Retina (tissue), 1 donor: Measurements from ENCODE around the gene C1orf210.

Source experiments
- DNase-seq: peaks from one replicate; pipeline ENCODE4 v3.0.0-alpha.2; 2016

C1orf210 gene

DNA sequence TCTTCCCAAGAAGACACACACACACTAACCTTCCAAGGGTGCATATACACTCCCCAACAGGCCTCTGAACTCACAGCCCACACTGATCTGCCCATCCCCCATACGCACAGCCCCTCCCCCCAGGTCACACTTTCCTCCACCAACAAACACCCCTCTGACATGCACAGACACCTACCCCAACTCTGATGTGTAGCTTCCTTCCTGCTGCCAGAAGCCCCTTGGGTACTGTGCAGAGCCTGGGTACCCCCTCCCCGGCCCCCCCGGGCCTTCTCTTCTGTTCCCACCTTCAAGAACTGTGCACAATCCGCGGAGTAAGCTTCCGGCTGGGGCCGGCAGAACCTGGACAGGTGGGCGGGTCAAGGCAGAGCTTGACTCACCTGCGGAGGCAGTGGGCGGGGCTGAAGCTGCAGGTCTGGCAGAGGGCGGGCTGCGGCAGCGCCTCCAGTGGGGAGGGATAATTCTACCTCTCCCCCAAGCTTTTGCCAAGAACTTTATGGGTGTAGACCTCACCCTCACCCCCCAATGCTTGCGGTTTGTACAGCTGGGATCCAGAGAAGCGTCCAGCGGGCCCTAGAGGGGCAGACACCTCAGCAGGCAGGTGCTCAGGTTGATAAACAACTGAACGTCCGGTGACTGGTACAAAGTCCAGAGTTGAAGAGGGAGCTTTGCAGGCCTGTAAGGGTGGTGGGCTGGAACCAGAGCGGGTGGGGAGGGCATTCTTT is at the start of gene C1orf210:
Gene C1orf210, minus strand, starts transcription at position 313 of the 722 bp plus-strand sequence. CDS start 2,311 bp downstream, outside the sequence.
- no peak for DNase-seq

DNA sequence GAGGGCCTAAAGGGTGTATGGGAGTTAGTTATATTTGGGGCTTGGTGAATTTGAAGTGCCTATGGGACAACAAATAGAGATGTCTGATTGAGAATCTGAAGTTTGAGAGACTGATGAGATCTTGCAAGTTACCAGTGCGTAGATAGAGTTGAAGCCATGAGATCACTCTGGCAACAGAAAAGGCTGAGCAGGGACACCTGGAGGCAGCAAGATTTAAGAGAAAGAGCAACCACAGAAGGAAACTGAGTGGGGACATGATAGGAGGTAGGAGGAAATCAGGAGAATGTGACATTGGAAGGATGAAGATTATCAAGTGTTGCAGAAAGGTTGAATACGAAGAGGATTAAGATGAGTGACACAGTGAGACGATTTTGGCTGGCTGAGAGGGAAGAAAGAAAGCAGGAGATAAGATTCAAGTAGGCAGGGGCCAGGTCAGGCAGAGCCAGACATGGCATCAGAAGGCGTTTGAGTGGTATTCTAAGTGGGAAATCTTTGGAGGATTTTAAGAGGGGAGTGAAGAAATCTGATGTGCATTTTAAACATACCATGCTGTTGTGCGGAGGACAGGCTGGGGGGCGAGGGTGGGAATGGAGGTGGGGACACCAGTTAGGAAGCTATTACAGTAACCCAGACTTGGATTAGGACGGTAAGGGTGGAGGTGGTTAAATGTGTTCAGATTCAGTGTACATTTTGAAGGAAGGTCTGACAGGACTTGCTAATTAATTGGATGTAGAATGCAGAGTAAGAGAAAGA is 49.2 kb upstream of the C1orf210 start:
- DNase-seq = no peak

DNA sequence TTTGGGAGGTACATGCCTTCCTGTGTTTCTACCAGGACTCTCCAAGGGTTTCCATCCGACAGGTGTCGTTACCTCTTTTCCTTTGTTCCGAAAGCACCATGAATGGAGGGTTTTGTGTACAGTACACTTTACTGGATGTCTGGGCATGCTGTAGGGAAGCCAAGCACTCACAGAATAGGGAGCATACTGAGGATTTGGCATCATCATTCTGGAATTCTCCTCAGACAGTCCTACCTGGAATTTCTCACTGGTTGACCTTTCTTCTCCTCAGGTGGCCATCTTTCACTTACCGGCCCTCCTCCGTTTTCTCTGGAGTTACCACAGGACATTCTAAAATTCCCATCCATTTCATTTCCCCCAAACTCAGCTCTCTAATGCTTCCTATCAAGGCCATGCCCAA is 46.3 kb upstream of the C1orf210 start:
- DNase-seq = no peak

DNA sequence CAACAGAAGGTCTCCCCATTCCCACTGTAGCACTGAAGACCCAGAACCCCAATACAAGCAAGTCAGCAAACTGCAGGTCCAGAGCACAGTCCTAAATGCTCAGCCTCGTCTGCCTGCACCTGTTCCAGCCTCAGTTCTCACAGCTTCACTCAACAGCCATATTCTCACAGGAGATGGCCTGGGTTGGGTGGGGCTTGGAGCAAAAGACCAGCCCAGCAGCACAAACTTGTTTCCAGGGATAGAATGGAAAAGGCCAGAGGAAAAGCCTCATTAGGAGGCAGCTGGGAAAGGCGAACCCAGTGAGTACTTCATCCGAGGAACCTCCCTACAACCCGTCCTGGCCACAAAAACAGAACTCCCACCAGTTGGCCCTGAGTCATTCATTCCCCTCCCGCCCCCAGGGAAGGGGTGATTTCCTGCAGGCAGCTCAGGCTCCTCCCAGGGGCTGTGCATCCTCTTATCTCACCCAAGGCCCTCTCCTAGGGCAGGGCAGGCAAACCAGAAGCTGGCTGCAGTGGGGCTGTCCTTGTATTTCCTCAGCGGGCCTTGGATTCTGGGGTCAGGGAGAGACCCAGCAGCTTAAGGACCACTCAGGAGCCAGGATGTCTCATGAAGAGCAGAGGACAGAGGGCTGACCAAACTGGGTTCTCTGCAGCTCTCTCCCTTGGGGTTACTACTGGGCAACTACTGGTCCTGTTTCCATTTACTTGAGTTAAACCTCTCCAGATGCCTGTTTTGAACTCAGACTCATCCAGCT is 44.8 kb upstream of the C1orf210 start:
- DNase-seq = no peak

DNA sequence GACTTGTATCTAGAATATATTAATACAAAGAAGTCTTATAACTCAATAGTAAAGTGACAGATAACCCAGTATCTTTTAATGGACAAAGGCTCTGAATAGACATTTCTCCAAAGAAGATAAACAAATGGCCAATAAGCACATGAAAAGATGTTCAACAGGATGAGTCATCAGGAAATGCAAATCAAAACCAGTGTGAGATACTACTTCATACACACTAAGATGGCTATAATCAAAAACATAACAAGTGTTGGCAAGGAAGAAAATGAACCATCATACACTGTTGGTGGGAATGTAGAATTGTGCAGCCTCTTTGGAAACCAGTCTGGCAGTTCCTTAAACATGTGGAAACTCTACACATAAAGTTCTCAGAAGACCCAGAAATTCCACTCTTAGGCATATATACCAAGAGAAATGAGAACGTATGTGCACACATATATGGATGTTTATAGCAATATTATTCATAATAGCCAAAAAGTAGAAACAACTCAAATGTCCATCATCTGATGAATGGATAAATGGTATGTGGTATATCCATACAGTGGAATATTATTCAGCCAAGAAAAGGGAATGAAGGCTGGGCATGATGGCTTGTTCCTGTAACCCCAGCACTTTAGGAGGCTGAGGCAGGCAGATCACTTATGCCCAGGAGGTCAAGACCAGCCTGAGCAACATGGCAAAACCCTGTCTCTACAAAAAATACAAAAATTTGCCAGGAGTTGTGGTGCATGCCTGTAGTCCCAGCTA is 42.3 kb upstream of the C1orf210 start:
- no peak for DNase-seq

DNA sequence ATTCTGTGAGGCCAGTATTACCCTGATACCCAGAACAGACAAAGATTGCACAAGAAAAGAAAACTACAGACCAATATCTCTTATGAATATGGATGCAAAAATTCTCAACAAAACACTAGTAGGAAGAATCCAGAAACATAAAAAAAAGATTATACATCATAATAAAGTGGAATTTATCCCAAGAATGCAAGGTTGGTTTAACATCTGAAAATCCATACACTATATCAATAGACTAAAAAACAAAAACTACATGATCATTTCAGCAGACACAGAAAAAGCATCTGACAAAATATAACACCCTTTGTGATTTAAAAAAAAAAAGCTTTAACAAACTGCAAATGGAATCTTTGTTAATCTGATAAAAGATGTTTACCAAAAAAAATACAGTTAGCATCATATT is 40.0 kb upstream of the C1orf210 start:
- DNase-seq = no peak

DNA sequence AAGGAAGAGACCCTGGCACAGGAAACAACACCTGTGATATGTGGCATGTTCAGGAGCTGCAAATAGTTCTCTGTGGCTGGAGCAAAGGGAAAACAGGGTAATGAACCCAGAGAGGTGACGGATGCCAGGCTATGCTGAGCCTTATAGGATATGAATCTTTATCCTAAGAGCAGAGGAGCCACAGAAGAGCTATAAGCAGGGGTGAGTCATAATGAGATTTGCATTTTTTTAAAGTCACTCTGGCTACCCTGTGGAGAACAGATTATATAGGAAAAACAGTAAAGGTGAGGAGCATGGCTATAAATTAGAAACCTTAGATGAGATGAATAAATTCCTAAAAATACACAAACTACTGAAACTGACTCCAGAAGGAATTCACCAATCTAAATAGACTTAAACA is 39.4 kb upstream of the C1orf210 start:
- DNase-seq = no peak

DNA sequence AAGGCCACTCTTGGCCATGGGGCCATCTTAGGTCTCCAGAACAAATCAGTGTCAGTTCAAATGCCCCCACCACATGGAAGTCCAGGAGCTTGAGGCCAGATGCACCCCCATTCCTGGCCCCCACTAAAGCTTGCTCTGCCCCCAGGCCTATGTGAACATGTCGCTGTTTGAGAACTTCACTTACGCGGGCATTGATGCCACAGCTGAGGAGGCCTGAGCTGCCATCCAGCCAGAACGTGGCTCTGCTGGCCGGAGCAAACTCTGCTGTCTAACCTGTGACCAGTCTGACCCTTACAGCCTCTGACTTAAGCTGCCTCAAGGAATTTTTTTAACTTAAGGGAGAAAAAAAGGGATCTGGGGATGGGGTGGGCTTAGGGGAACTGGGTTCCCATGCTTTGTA is 37.1 kb upstream of the C1orf210 start:
- no peak for DNase-seq

DNA sequence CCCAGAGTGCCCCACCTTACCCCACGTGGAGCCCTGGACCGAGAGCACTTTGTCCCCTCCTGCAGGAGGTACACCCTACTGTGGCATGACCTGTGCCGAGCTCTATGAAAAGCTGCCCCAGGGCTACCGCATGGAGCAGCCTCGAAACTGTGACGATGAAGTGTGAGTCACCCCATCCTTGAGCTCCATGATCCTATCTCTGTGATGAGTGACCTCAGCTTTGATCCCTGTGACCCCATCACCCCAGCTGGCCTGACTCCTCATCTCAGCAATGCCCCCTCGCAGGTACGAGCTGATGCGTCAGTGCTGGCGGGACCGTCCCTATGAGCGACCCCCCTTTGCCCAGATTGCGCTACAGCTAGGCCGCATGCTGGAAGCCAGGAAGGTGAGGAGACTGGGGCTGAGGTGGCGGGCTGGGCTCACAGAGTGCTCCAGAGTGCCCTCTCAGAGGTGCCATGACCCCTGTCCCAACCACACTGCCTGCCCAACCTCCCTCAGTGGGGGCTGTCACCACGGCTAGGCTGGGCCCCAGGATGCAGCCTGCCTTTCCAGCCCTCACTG is 36.0 kb upstream of the C1orf210 start:
- DNase-seq = no peak

DNA sequence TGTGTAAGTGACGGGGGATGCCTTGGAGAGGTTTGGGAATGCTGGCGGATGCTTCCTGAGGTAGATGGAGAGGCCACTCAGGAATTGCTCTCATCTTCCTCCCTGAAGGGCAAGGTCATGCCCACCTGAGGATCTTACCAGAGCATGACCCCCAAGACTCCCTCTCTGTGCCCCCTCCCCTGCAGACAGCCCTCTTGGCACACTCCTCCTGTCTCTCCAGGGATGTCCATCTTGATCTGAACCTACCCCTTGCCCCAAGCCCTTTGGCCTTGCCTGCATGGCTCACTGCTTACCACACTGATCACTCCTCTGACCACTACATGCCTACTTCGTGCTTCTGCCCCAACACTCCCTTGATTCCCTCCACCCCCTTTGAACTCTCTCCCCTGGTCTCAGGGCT is 34.4 kb upstream of the C1orf210 start:
- no peak for DNase-seq

DNA sequence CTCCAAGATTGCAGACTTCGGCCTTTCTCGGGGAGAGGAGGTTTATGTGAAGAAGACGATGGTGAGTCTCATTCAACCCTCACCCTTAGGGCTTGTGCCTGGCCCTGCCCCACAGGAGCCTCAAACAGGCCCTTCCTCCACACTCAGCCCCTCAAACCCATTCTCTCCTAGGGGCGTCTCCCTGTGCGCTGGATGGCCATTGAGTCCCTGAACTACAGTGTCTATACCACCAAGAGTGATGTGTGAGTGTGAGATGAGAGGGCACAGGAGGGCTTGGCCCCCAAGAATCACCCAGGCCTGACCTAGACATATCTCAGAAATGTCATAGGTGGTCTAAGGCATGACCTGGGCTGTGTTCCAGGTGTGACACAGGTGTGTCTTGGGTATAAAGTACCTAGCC is 33.9 kb upstream of the C1orf210 start:
- no peak for DNase-seq

DNA sequence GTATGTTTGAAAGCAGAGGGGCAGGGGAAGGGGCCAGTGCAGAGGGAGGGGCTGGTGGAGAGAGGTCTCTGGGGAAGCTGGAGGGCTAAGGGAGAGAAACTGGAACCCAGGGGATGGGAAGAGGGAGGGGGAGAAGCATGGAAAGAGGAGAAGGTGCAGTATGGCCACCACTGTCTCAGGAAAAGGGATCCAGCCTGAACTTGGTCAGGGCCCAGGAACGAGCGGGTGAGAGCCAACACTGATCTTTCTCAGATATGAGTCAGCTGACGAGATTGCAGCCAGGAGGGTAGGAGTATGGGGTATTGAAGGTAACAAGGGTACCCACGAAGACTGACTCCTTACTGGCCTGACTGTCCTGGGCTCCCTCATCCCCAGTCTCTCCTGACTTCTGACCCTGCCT is 33.5 kb upstream of the C1orf210 start:
- no peak for DNase-seq

DNA sequence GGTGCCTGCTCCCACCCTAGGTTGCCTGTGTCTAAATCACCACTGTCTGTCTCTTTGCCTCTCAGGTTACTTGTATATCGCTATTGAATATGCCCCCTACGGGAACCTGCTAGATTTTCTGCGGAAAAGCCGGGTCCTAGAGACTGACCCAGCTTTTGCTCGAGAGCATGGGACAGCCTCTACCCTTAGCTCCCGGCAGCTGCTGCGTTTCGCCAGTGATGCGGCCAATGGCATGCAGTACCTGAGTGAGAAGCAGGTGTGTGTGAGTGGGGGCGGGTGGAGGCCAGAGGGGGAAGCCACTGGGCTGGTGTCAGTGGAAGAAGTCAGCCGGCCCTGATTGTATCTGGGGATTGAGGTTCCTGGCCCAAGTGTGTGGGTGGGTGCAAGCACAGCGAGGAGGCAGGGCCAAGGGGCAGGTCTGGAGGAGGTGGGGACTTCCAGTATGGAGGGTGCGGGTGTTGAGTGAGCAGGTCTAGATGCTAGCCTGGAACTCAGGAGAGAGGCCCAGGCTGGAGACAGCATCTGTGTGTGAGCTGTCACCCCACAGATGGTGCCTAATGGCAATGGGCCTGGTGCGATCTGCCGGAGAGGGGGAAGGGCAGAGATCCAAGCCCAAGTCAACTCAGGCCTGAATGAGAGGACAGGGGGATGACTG is 32.6 kb upstream of the C1orf210 start:
- no peak for DNase-seq

DNA sequence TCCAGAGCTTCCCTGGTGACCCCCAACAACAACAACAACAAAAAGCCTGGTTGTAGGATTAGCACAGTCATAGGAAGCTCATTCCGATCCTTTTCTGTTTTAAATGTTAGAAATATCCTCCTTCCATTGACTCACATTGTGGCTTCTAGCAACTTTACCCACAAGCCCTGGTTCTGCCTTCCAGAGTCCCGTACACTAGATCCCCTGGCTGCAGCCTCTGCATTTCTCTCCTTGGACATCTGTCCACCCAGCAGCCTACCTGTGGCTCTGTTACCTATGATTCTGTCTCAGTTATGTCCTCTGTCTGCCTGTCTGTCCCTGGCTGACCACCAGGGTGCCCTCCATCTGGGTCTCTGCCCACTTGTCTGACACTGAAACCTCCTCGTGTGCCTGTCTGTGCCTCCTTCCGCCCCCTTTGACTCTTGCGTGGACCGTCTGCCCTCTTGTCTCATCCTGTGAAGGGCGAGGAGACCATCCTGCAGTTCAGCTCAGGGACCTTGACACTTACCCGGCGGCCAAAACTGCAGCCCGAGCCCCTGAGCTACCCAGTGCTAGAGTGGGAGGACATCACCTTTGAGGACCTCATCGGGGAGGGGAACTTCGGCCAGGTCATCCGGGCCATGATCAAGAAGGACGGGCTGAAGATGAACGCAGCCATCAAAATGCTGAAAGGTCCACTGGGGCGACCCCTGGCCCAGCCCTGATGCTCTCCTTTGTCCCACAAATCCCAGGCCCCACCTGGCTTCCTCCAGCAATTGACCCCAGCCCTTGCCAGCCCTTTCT is 31.5 kb upstream of the C1orf210 start:
- no peak for DNase-seq

DNA sequence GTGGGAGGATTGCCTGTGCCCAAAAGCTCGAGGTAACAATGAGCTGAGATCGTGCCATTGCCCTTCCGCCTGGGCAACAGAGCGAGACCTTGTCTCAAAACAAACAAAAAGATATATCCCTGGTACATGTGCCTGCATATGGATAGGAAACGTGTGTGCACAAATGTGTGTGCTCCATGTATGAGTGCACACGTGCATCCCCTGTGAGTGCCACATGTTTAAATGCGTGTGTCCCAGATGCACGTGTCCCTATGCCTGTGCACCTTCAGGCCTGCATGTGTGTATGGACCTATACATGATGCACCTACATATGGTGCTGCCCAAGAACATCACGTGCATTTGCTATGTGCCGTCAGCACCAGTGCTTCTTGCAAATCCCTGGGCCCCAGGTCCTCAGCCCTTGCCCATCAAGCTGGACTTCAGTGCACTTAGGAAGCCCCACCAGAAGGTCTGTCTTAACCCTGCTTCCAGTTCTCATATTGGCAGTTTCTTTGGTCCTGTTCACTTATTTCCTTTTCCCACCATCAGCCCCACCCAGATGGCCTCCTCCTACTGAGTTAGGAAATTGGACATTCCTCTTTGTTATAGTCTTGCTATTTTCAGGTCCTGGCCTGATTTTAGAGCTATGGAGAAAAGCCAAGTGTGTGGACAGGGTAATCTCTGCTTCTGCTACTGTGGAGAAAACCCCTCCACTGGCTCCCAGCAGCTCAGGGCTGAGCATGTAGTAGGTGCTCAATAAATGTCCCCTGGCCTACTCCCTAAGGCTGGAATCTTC is 30.8 kb upstream of the C1orf210 start:
- DNase-seq = no peak

DNA sequence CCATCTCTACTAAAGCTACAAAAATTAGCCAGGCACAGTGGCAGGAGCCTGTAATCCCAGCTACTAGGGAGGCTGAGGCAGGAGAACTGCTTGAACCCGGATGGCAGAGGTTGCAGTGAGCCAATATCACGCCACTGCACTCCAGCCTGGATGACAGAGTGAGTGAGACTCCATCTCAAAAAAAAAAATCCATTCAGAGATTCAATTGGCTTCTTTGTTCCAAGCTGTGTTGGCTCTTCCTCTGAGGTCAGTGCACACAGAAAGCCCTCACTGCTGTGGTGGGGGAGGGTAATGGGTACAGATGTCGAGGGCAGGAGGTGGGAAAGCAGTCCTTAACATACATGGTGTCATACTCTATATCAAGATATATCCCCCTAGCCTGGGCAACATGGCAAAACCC is 30.1 kb upstream of the C1orf210 start:
- no peak for DNase-seq

DNA sequence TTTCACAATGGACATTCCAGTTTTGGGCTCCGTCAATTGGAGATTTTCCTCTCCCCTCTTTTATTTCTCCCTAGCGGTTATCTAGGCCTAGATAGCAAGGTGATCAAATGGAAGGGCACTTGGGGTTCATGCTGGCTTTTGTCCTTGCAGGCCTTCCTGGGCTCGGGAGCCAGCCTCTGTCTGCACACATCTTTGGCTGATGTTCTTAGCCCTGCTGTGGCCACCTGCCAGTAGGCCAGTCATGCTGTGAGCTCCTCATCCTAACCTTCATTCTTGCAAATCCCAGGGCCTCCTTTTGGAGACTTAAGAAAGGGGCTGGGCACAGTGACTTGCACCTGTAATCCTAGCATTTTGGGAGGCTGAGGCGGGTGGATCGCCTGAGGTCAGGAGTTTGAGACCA is 28.9 kb upstream of the C1orf210 start:
- no peak for DNase-seq

DNA sequence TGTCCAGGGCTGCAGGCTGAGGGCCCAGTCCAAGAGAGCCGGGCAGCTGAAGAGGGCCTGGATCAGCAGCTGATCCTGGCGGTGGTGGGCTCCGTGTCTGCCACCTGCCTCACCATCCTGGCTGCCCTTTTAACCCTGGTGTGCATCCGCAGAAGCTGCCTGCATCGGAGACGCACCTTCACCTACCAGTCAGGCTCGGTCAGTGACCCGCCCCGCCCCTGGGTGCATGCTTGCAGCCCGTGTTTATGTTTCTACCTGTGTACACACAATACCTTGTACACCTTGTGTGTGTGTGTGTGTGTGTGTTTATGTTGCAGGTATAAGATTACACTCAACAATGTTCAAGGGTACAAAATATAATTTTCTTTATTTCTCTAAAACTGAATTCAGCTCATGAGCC is 28.4 kb upstream of the C1orf210 start:
- no peak for DNase-seq

DNA sequence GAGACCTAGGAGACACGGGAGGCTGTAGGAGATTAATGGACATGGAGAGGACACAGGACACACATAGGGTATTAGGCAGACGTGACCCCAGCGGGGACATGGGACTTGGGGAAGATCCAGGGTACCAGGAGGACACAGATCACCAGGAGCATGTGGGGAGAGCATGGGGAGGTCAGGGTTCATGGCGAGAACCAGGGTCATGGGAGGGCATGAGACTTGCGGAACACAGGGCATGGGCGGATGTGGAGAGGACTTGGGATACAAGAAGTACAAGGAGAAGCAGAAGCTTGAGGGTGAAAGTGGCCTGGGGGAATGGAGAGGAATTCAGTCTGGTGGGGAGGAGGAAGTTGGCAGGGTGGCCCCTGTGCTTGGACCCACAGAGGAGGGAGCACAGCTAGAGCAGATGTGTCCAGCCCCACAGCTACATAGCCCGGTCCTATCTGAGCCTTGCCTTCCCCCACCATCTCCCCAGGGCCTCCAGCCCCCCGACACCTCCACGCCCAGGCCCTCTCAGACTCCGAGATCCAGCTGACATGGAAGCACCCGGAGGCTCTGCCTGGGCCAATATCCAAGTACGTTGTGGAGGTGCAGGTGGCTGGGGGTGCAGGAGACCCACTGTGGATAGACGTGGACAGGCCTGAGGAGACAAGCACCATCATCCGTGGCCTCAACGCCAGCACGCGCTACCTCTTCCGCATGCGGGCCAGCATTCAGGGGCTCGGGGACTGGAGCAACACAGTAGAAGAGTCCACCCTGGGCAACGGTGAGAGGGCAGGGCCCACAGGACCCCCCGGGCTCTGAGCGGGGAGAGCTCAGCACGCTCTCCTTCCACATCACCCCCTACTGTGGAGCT is 27.5 kb upstream of the C1orf210 start:
- DNase-seq = no peak

DNA sequence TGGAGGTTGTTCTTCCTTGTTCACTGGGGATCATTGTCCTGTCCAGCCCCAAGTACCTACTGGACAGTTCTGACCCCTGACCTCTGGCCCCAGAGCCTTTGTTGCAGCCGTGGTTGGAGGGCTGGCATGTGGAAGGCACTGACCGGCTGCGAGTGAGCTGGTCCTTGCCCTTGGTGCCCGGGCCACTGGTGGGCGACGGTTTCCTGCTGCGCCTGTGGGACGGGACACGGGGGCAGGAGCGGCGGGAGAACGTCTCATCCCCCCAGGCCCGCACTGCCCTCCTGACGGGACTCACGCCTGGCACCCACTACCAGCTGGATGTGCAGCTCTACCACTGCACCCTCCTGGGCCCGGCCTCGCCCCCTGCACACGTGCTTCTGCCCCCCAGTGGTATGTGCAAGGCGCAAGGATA is 26.8 kb upstream of the C1orf210 start:
- no peak for DNase-seq
